ENCODE measurements around the gene GPRIN1.
"Not testable (repeated sequence)": the region's sequence is repeated elsewhere in the genome, so short reads cannot be mapped to it uniquely, and the experiment has no call there.

The GPRIN1 gene

DNA sequence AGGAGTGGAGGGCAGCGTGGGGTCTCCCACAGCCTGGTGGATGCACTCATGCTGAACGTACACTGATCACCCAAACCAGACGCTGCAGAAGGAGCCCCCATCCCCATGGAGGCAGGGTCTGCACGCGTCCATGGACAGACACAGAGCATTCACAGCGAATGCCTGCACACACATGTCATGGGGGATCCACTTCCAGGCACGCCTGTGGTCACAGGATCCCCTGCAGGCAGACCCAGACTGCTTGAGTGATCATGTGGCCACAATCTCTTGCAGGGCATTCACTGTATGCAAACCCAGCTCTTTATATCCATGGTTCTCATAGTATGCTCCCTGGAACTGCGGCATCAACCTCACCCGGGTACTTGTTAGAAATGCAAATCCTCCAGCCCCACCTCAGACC is 15.0 kb upstream of the GPRIN1 start:
- DNase-seq (ENCODE audit: low spot score): no peak

- DNase-seq (ENCODE audit: low spot score): no peak
These were observed 14.2 kb upstream of the GPRIN1 start for GRCh38 chr5:176624142-176624541.

GRCh38 chr5:176621661-176622079 is 11.7 kb upstream of the GPRIN1 start:
- DNase-seq (ENCODE audit: low spot score): no peak

GRCh38 chr5:176620333-176620981 is 10.5 kb upstream of the GPRIN1 start:
- no peak for DNase-seq (ENCODE audit: low spot score)

- no peak for DNase-seq (ENCODE audit: low spot score)
These were observed 9.8 kb upstream of the GPRIN1 start for GRCh38 chr5:176619569-176620332.

- peak; percentile 75 for DNase-seq (ENCODE audit: low spot score)
These were observed 9.2 kb upstream of the GPRIN1 start for GRCh38 chr5:176619203-176619568.

DNA sequence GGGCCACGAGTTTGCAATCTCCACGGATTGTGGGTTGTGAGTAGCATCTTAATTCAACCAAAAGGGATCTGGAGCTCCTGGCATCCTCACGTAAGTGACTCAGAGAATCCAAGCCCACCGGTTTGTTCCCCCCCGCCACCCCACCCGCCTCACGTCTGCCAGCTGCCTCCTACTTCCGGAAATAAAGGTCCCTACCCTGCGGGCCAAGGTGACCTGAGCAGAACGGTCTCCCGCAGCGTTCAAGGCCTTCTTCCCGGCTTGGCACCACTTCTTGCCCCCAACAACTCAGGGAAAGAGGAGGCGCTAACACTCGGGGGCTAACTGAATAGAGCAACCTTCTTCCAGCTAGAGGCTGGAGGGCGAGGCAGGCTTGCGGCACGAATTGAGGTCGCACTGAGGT is 8.8 kb upstream of the GPRIN1 start:
- DNase-seq (ENCODE audit: low spot score): no peak

DNA sequence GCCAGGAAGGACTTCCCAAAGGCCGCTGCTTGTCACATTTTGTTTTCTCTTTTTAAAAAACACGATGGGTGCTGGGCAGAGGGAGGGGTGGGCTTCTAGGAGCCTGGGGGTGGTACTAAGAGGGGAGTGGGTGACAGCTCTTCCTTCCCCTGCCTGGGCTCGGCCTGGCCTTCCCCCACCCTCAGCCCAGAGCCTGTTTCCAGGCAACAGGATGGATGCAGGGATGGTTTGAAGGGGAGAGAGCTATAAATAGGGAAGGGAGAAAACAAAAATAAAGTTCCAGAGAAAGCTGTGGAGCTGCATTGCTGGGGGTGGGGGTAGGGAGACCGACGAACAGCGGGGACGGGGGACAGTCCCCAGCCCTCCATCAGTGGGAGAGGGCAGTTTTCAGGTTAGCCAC is 6.6 kb upstream of the GPRIN1 start:
- DNase-seq (ENCODE audit: low spot score): no peak

- no peak for DNase-seq (ENCODE audit: low spot score)
These were observed 5.0 kb upstream of the GPRIN1 start for GRCh38 chr5:176614805-176615478.

DNA sequence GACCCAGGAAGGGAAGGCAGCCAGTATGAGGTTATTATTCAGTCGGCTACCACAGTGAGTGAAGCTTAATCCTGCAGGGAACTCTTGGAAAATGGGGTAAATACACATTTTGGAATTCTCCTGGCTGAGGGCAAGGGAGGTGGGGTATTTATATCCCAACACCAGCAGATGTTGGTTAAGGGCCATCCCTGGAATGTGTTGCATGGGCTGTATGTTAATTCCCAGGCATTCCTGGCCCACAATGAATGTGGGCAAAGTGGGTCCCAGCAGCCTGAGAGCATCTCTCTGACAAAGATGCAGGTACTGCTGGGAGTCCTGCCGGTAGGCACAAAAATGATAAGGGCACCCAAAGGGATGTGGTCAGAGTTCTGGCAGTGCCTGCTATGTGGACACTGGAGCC is 2.9 kb upstream of the GPRIN1 start:
- DNase-seq (ENCODE audit: low spot score): no peak

- DNase-seq (ENCODE audit: low spot score): no peak
These were observed 2.1 kb upstream of the GPRIN1 start for GRCh38 chr5:176612008-176612407.

DNA sequence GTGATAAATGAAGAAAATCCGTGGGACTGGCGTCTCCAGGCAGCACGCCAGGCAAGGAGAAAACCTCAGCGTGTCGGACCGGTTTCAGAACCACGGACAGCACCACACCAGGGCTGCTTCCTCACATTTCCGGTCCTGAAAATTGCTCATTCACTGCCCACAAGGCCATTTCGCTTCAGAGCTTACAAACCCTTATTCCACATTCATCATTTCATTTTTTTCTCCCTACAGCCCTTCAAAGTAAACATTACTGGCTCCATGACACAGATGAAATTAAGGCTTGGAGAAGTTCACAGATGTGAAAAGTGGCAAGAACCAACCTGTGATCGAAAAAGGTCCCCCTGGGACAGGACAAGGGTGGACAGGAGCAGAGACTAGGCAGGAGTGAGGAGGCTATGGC is 1.5 kb upstream of the GPRIN1 start:
- DNase-seq (ENCODE audit: low spot score): no peak

DNA sequence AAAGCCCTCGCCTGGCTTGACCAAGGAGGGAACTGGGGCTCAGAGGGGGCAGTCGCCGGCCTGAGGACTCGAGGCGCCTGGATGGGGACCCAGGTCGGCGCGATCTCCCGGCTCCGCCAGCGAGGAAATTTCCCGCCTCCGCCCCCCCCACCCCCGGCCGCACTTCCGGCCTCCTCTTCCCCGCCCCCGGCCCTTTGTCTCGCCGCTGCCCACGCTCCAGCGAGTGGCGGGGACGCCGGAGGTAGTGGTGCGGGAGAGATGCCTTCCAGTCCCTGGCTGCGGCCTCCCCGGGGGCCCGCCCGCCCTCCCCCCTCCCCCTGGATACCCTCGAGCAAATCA is 448 bp upstream of the GPRIN1 start:
- DNase-seq (ENCODE audit: low spot score): no peak

- DNase-seq (ENCODE audit: low spot score): no peak
These were observed 826 bp downstream of the GPRIN1 start for GRCh38 chr5:176608937-176609723.

DNA sequence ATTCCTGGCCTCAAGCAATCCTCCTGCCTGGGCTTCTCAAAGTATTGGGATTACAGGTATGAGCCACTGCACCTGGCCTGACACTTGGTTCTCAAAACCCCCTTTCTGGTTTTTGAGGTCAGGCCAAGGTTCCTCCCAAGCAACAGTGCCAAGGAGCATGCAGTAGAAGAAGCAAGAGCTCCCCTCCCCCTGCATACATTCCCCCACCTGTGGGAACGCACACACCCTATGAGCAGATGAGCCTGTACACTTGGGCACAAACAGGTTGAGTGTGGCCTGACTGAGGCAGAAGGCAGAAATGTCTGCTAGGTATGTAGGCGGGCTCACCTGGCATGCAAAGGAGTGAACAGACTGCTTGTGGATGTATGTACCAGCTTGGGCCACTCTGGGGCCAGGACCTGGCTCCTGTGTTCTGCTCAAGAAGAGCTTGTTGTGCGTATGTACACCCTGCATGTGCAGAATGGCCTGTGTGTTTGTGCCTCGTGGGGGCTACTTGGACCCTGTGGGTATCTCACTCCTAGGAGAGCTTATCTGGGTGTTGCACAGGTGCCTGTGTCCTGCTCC is 1.7 kb downstream of the GPRIN1 start:
- DNase-seq (ENCODE audit: low spot score): no peak

- DNase-seq (ENCODE audit: low spot score): no peak
These were observed 3.1 kb downstream of the GPRIN1 start for GRCh38 chr5:176606875-176607274.

- no peak for DNase-seq (ENCODE audit: low spot score)
These were observed 3.9 kb downstream of the GPRIN1 start for GRCh38 chr5:176606032-176606431.

DNA sequence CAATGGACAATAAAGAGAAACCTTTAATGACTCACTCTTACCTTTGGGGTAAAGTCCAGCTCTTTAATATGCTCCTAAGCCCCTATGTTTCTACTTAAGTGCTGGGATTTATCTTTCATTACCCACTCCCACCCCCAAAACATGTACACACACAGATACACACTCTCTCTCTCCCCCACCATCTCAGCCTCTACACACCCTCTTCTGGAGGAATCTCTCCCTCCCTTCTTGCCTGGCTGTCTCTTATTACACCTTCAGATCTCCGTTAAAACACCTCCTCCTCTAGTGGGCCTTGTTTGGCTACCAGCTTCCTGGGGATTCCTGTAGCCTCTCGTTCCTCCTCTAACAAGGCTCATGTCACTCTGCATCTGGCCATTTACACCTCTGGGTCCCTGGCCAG is 6.9 kb downstream of the GPRIN1 start:
- DNase-seq (ENCODE audit: low spot score): no peak

DNA sequence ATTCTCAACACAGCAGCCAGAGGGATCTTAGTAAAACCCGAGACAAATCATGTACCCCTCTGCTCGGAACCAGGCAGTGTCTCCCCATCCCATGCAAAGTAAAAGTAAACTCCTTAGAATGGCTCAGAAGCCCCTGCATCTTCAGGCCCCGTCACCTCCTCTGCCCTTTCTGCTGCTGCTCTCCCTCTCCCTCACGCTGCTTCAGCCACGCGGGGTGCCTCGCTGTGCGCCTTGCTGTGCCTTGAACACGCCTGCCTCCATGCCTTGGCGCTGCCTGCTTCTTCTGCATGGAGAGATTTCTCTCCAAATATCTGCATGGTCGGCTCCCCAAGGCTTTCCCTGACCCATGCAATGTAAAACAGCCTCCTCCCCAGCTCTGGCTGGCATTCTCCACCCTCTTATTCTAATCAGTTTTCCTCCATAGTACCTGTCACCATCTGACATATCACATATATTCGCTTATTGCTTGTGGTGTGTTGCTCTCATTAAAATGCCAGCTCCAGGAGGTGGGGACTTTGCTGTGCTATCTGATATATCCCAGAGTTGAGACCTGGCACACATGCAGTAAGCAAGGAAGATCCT is 8.0 kb downstream of the GPRIN1 start:
- DNase-seq (ENCODE audit: low spot score): no peak

DNA sequence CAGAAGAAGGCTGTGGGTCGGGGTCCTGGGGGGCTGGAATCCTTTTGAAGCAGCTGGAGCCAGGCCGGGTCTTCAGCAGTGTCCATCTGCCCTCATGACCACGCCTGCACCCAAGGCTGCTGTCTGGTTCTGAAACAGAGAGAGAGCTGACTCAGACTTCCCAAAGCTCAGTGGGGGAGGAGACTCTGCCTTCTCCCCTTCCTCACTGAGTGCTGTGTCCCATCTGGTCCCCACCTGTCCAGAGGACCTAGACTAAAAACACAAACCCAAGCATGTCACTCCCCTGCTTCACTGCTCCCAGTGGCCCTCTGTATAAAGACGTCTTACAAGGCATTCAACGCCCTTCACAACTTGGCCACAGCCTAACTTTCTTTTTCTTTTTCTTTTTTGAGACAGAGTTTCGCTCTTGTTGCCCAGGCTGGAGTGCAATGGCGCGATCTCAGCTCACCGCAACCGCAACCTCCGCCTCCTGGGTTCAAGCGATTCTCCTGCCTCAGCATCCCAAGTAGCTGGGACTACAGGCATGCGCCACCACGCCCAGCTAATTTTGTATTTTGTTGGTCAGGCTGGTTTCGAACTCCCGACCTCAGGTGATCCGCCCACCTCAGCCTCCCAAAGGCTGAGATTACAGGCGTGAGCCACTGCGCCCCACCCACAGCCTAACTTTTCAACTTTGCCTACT is 10.1 kb downstream of the GPRIN1 start:
- DNase-seq (ENCODE audit: low spot score): not testable (repeated sequence)
